Endothelial cell of umbilical vein (primary cell): ENCODE results near the gene FAAP100.

ENCODE experiments used
- CTCF ChIP-seq, 2 donors: IDR thresholded peaks; 1 replicate in 1 of 2; 2 replicates in 1 of 2; pipeline ENCODE4 v1.5.1; 2011; ENCODE audit warnings: low read length in 2 of 2, mild to moderate bottlenecking in 2 of 2, moderate library complexity in 2 of 2, control low read depth in 1 of 2, inconsistent platforms in 1 of 2, low read depth in 1 of 2; ENCODE audit not compliant: insufficient read depth in 1 of 2; ENCODE audit errors: extremely low read depth in 1 of 2
- EZH2 ChIP-seq: IDR thresholded peaks from 2 replicates; pipeline ENCODE4 v1.6.1; 2012; ENCODE audit warnings: borderline replicate concordance, low read depth, mild to moderate bottlenecking, moderate library complexity, low read length, inconsistent platforms; ENCODE audit not compliant: severe bottlenecking
- MAX ChIP-seq: IDR thresholded peaks from 2 replicates; pipeline ENCODE4 v1.6.1; 2011; ENCODE audit not compliant: insufficient read depth, insufficient read length
- MYC ChIP-seq: IDR thresholded peaks from one replicate; pipeline ENCODE4 v1.6.1; 2011; ENCODE audit warnings: mild to moderate bottlenecking, low read depth, low read length
- POLR2A ChIP-seq: IDR thresholded peaks from 2 replicates; pipeline ENCODE4 v1.6.1; 2012; ENCODE audit warnings: low read depth, mild to moderate bottlenecking, control low read depth, low read length
- POLR2AphosphoS5 ChIP-seq: IDR thresholded peaks from 2 replicates; pipeline ENCODE4 v1.6.1; 2012; ENCODE audit warnings: low read depth, mild to moderate bottlenecking, control low read depth, low read length, moderate library complexity; ENCODE audit not compliant: insufficient read depth

DNA sequence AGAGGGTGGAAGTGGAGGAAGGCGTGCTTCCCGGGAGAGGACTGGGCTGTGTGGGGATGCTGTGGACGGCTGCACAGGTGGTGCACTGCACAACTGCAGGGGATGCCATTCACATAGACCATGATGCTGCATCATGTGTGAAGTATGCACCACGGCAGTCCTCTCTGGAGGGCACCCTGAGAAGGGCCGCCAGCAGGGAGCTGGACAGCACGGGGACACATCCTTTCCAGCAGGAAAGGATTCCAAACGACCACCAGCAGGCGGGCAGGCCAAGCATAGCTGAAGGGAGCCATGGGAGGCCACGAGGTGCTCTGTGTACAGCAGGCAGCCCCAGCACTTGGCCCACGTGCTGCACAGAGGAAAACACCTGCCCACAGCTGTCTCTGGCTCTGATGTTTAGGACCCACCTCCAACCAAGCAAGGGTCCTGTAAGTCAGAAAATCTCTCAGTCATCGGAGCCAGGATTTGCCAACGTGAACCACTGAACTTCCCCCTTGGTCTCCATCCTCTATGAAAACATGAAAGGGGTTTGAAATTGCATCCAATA is 49.6 kb downstream of the FAAP100 start:
- TF ChIP-seq CTCF (IDR thresholded peaks at IDR 0.05; ENCODE audit: extremely low read depth in 1 of 2, insufficient read depth in 1 of 2, low read depth in 1 of 2, low read length in 2 of 2): no peak
- TF ChIP-seq POLR2A: no peak
- TF ChIP-seq MAX: no peak
- TF ChIP-seq POLR2AphosphoS5: no peak
- TF ChIP-seq EZH2: no peak
- no peak for TF ChIP-seq MYC
